GDM1 (cell line): ENCODE measurements around the gene NRXN3.

Experiments used
- DNase-seq: peaks from one replicate; lab custom pipeline; 2025; lab: John Stamatoyannopoulos, UW

NRXN3 gene

GRCh38 chr14:79476552-79476951, 1306.4 kb downstream of the NRXN3 start:
- DNase-seq: no peak

- no peak for DNase-seq
Measured at GRCh38 chr14:79480212-79480611, 1310.0 kb downstream of the NRXN3 start.

GRCh38 chr14:79482825-79483224, 1312.7 kb downstream of the NRXN3 start:
- no peak for DNase-seq

- DNase-seq: no peak
Measured at GRCh38 chr14:79483477-79484388, 1313.6 kb downstream of the NRXN3 start.

- no peak for DNase-seq
Measured at GRCh38 chr14:79487632-79488031, 1317.5 kb downstream of the NRXN3 start.

- DNase-seq: no peak
Measured at GRCh38 chr14:79491161-79491560, 1321.0 kb downstream of the NRXN3 start.

GRCh38 chr14:79493081-79493645, 1323.0 kb downstream of the NRXN3 start:
- no peak for DNase-seq

- DNase-seq: no peak
Measured at GRCh38 chr14:79496701-79497100, 1326.5 kb downstream of the NRXN3 start.

GRCh38 chr14:79500489-79500888, 1330.3 kb downstream of the NRXN3 start:
- DNase-seq: no peak

GRCh38 chr14:79502136-79502750, 1332.1 kb downstream of the NRXN3 start:
- DNase-seq: no peak

- no peak for DNase-seq
Measured at GRCh38 chr14:79502751-79503148, 1332.6 kb downstream of the NRXN3 start.

GRCh38 chr14:79510659-79511058, 1340.5 kb downstream of the NRXN3 start:
- DNase-seq: no peak

- no peak for DNase-seq
Measured at GRCh38 chr14:79511146-79511545, 1341.0 kb downstream of the NRXN3 start.

- no peak for DNase-seq
Measured at GRCh38 chr14:79513446-79513845, 1343.3 kb downstream of the NRXN3 start.

GRCh38 chr14:79514700-79515099, 1344.5 kb downstream of the NRXN3 start:
- no peak for DNase-seq

- DNase-seq: no peak
Measured at GRCh38 chr14:79515158-79515557, 1345.0 kb downstream of the NRXN3 start.

GRCh38 chr14:79516009-79516408, 1345.8 kb downstream of the NRXN3 start:
- no peak for DNase-seq

- DNase-seq: no peak
Measured at GRCh38 chr14:79525416-79525815, 1355.2 kb downstream of the NRXN3 start.

GRCh38 chr14:79528828-79529416, 1358.7 kb downstream of the NRXN3 start:
- DNase-seq: no peak

- DNase-seq: no peak
Measured at GRCh38 chr14:79530555-79530954, 1360.4 kb downstream of the NRXN3 start.

- DNase-seq: no peak
Measured at GRCh38 chr14:79534703-79535353, 1364.7 kb downstream of the NRXN3 start.

GRCh38 chr14:79540394-79540793, 1370.2 kb downstream of the NRXN3 start:
- DNase-seq: no peak
